WERI-Rb-1 (cell line): ENCODE results near the gene NIN.

Source experiments
- DNase-seq: peaks from one replicate; pipeline ENCODE4 v3.0.0-alpha.2; 2020
- H3K27ac ChIP-seq: fragments of 250-450 bp; sonication (Bioruptor Pico); 2 replicates; pipeline ENCODE4 v1.5.1; 2020; ENCODE audit warnings: mild to moderate bottlenecking, moderate library complexity
- H3K27me3 ChIP-seq: fragments of 250-450 bp; sonication (Bioruptor Pico); 2 replicates; pipeline ENCODE4 v1.5.1; 2021; ENCODE audit warnings: mild to moderate bottlenecking, low read depth, moderate library complexity; ENCODE audit not compliant: insufficient read depth, severe bottlenecking
- H3K36me3 ChIP-seq: fragments of 250-450 bp; sonication (Bioruptor Pico); 2 replicates; pipeline ENCODE4 v1.5.1; 2020; ENCODE audit warnings: mild to moderate bottlenecking, moderate library complexity
- H3K4me3 ChIP-seq: 2 replicates; pipeline ENCODE4 v1.5.1; 2011; ENCODE audit warnings: low read depth, mild to moderate bottlenecking, control low read depth, low read length
- H3K9me3 ChIP-seq: fragments of 250-450 bp; sonication (Bioruptor Pico); 2 replicates; pipeline ENCODE4 v1.5.1; 2021; ENCODE audit warnings: mild to moderate bottlenecking, moderate library complexity; ENCODE audit not compliant: severe bottlenecking
- TF ChIP-seq, protein P1 (sequence below): IDR thresholded peaks from 2 replicates; pipeline ENCODE4 v1.5.1; 2011; ENCODE audit warnings: low read depth, mild to moderate bottlenecking, control low read depth, inconsistent platforms, low read length

Gene NIN

DNA sequence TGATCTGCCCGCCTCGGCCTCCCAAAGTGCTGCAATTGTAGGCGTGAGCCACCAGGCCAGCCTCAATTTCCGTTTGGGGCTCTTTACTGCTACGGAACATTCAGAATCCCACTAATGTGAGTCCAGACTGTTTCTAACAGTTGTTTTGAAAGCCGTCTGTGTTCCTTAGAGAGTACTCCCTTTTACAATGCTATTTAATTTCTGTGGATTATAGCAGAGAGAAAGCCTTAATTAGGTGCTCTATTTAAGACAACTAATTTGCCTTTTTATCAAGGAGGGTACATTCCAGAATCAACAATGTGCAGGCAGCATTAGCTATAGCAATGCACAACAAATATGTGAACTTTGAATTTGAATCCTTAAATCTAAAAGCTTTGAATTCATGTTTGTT, 160.1 kb downstream of the NIN start:
- TF ChIP-seq, protein P1, sequence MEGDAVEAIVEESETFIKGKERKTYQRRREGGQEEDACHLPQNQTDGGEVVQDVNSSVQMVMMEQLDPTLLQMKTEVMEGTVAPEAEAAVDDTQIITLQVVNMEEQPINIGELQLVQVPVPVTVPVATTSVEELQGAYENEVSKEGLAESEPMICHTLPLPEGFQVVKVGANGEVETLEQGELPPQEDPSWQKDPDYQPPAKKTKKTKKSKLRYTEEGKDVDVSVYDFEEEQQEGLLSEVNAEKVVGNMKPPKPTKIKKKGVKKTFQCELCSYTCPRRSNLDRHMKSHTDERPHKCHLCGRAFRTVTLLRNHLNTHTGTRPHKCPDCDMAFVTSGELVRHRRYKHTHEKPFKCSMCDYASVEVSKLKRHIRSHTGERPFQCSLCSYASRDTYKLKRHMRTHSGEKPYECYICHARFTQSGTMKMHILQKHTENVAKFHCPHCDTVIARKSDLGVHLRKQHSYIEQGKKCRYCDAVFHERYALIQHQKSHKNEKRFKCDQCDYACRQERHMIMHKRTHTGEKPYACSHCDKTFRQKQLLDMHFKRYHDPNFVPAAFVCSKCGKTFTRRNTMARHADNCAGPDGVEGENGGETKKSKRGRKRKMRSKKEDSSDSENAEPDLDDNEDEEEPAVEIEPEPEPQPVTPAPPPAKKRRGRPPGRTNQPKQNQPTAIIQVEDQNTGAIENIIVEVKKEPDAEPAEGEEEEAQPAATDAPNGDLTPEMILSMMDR = no peak
- Histone ChIP-seq H3K27ac (no peak overlapping the region), H3K9me3 (no peaks in the 10 kb centered on the region), H3K36me3 (no peaks in the 10 kb centered on the region; the same call in 1 of the 2 replicates), H3K27me3 (no peaks in the 10 kb centered on the region), H3K4me3 (no peak overlapping the region)
- no peak for DNase-seq

DNA sequence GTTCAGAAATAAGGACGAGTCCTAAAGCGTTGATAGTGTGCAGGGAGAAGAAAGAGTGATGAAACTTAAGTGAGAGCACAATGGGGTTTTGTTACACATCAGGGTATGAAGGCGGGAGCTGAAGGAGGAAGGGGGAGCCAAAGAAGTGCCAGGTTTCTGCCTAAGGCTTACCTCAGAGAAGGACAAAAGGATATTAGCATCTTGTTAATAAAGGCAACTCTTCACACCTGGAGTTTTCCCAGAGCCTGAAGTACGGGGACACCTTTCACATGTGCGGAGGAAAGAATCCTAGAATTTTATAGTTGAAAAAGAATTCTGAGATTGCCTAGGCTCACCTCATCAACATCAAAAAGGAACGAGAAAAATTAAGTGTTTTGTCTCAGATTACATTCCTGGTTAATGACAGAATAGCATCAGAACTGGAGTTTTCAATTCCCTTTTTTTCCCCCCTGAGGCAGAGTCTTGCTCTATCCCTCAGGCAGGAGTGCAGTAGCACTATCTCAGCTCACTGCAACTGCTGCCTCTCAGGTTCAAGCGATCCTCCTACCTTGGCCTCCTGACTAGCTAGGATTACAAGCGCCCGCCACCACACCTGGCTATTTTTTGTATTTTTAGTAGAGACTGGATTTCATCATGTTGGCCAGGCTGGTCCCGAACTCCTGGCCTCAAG, 160.6 kb downstream of the NIN start:
- H3K27ac ChIP-seq = no peak overlapping the region
- no peaks in the 10 kb centered on the region; the same call in 1 of the 2 replicates for H3K36me3 ChIP-seq
- no peak overlapping the region for H3K4me3 ChIP-seq
- H3K9me3 ChIP-seq = no peaks in the 10 kb centered on the region
- TF ChIP-seq, protein P1 = no peak
- no peaks in the 10 kb centered on the region for H3K27me3 ChIP-seq
- DNase-seq = no peak
